HAP-1 (cell line): Measurements from ENCODE around the gene MAPK7.

Experiments
- DNase-seq, 2 experiments: peaks; one replicate each; pipeline ENCODE4 v3.0.0-alpha.2; 2016 to 2020; ENCODE audit warnings: low spot score in 2 of 2
- H3K27me3 ChIP-seq: fragments of 250-450 bp; sonication (Bioruptor Pico); 2 replicates; pipeline ENCODE4 v1.5.1; 2020; ENCODE audit warnings: low read depth, mild to moderate bottlenecking, moderate library complexity
- H3K36me3 ChIP-seq: fragments of 250-450 bp; sonication (Bioruptor Pico); replicated peaks from 2 replicates; pipeline ENCODE4 v1.5.1; 2020; ENCODE audit warnings: mild to moderate bottlenecking
- H3K4me1 ChIP-seq: fragments of 250-450 bp; sonication (Bioruptor Pico); 2 replicates; pipeline ENCODE4 v1.5.1; 2020; ENCODE audit warnings: mild to moderate bottlenecking
- H3K4me3 ChIP-seq: fragments of 250-450 bp; sonication (Bioruptor Pico); 2 replicates; pipeline ENCODE4 v1.5.1; 2020; ENCODE audit warnings: mild to moderate bottlenecking, moderate library complexity
- H3K9me3 ChIP-seq: fragments of 250-450 bp; sonication (Bioruptor Pico); 2 replicates; pipeline ENCODE4 v1.5.1; 2020; ENCODE audit warnings: mild to moderate bottlenecking, moderate library complexity
- in situ Hi-C: fragments of 300-500 bp; cut with MboI; formaldehyde crosslinking; loops from 3 replicates; pipeline ENCODE4 v1.14.3; 2020; ENCODE audit warnings: low sequenced_read_pairs, inconsistent platforms, mixed read lengths

Gene MAPK7

GRCh38 chr17:19383681-19384470, 5.6 kb downstream of the MAPK7 start:
- in situ Hi-C loops = no loop called here
- H3K36me3 ChIP-seq = peaks cover 46% of the 10 kb centered on the region
- no peak overlapping the region for H3K4me3 ChIP-seq
- H3K9me3 ChIP-seq = no peaks in the 10 kb centered on the region
- no peak for DNase-seq
- H3K27me3 ChIP-seq = no peaks in the 10 kb centered on the region
- peaks cover 6% of the 10 kb centered on the region; the same call in 1 of the 2 replicates for H3K4me1 ChIP-seq

DNA sequence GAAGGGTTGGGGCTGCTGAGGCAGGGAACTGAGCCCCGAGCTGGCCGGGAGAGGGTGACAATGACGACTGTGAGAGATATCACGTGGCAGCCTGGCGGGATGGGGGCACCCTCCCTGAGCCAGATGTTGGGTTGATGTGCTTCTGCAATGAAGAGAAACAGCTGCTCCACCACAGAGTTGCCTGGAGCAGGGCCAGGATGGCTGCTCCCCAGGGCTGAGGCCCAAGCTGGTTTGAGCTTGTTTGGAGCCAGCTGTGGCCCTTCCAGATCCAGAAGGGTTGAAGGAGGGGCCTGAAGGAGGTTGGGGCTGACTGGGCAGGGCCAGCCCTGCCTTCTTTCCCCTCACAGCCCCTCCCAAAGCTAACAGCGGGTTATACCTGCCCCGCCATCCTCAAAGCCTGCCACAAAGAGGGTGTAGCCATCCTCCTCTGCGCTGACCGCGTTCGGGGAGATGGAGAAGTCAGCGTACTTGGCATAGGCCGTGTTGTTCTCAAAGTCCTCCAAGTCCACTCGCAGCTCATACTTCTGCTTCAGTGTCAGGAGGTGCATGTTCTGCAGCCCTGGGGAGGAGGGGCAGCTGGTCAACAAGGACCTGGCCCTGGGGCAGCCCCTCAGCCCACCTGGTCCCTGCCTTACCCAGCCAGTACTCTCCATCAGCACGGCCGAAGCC, 6.6 kb downstream of the MAPK7 start:
- DNase-seq = no peak
- peaks cover 38% of the 10 kb centered on the region for H3K36me3 ChIP-seq
- no peaks in the 10 kb centered on the region for H3K9me3 ChIP-seq
- H3K4me1 ChIP-seq = no peaks in the 10 kb centered on the region
- H3K27me3 ChIP-seq = no peaks in the 10 kb centered on the region
- no peak overlapping the region for H3K4me3 ChIP-seq
- in situ Hi-C loops = no loop called here

GRCh38 chr17:19385521-19385983, 7.3 kb downstream of the MAPK7 start:
- H3K9me3 ChIP-seq = no peaks in the 10 kb centered on the region
- DNase-seq = no peak
- H3K36me3 ChIP-seq = peaks cover 31% of the 10 kb centered on the region
- no peak overlapping the region for H3K4me3 ChIP-seq
- no peaks in the 10 kb centered on the region for H3K27me3 ChIP-seq
- no peaks in the 10 kb centered on the region for H3K4me1 ChIP-seq
- in situ Hi-C loops = no loop called here

GRCh38 chr17:19386051-19386929, 8.0 kb downstream of the MAPK7 start:
- no peaks in the 10 kb centered on the region for H3K27me3 ChIP-seq
- no peak overlapping the region for H3K4me3 ChIP-seq
- no peaks in the 10 kb centered on the region for H3K9me3 ChIP-seq
- H3K36me3 ChIP-seq = peaks cover 24% of the 10 kb centered on the region
- no peaks in the 10 kb centered on the region for H3K4me1 ChIP-seq
- DNase-seq = no peak
- in situ Hi-C loops = no loop called here

DNA sequence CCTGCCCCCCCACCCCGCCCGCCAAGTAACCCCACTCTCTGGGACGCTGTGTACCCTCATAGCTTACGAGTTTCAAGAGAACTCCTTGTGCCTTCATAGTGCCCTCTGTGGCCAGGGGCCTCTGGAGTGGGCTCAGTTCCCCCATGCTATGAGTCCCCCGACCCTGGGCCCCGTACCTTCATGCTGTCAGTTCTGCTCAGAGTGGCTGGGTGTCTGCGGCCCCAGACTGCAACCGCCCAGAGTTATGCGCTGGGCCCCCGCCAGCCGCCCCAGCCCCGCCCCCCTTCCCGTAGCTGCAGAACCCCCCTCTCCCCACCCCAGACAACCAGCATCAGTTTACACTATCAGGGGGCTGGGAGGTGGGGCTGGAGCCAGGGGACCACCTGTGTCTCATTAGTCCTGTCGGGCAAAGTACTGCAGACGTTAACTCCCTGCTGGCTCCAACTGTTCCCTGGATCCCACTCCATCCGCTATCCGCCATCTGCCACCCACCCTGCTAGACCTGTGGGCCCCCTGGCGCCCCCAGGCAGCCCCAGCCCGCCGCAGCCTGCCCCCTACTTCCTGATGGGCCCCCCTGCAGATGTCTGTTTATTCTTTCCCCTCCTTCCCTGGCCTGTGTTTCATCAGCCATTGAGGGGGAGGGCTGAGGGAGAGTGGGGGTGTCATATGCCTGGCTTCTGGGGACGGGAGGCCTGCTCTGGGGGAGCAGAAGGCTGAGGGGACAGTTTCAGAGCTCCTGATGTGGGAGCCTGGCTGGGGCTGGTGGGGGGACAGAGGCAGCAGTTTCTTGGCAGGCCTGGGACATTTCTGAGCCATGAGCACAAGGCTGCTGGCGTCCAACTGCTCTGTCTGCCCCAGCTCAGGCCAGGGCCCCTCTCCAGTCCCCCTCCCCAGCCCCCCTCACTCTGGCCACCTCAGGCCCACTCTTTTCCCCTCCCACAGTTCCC, 8.9 kb downstream of the MAPK7 start, which contains the start of gene MFAP4:
TSS of gene MFAP4 (minus strand) at position 217 of the 947 bp plus-strand sequence. CDS start at position 182, 35 bp downstream.
- no peaks in the 10 kb centered on the region for H3K4me1 ChIP-seq
- no peak for DNase-seq
- no peak within 1 kb of the TSS for H3K4me3 ChIP-seq
- H3K36me3 ChIP-seq = peaks cover 24% of the 10 kb centered on the region
- in situ Hi-C loops = no loop called here
- no peaks in the 10 kb centered on the region for H3K9me3 ChIP-seq
- no peaks in the 10 kb centered on the region for H3K27me3 ChIP-seq

- in situ Hi-C loops = no loop called here
- Histone ChIP-seq H3K4me3 (no peak overlapping the region), H3K4me1 (no peaks in the 10 kb centered on the region), H3K9me3 (no peaks in the 10 kb centered on the region), H3K27me3 (no peaks in the 10 kb centered on the region), H3K36me3 (peaks cover 17% of the 10 kb centered on the region)
- DNase-seq = no peak
These were observed 9.7 kb downstream of the MAPK7 start for GRCh38 chr17:19387921-19388521.

- Histone ChIP-seq H3K4me3 (no peak overlapping the region), H3K36me3 (peaks cover 8% of the 10 kb centered on the region), H3K4me1 (no peaks in the 10 kb centered on the region), H3K9me3 (no peaks in the 10 kb centered on the region), H3K27me3 (no peaks in the 10 kb centered on the region)
- no peak for DNase-seq
- in situ Hi-C loops = no loop called here
These were observed 10.8 kb downstream of the MAPK7 start for GRCh38 chr17:19388791-19389785.

DNA sequence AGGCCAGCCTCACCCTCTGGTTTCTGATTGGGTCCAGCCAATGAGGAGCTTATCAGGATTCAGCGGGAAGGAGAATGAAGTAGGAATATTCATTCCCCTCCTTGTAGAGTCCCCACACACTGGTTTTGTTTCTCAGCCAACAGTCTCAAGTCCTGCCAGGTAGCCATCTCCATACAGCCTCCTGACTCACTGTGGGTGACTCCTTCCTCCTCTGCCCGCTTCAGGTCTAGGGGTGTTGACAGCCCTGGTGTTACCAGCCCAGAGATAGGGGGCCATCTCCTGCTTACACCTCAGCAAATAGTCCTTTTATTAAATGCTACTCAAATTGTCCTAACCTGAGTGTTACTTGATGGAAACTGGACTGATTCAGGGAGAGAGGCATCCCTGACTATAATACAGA, 12.7 kb downstream of the MAPK7 start:
- Histone ChIP-seq H3K36me3 (no peaks in the 10 kb centered on the region), H3K4me1 (no peaks in the 10 kb centered on the region), H3K9me3 (no peaks in the 10 kb centered on the region), H3K4me3 (no peak overlapping the region), H3K27me3 (no peaks in the 10 kb centered on the region)
- no peak for DNase-seq
- in situ Hi-C loops = no loop called here

GRCh38 chr17:19391432-19391831, 13.1 kb downstream of the MAPK7 start:
- Histone ChIP-seq H3K4me3 (no peak overlapping the region), H3K9me3 (no peaks in the 10 kb centered on the region), H3K4me1 (no peaks in the 10 kb centered on the region), H3K36me3 (no peaks in the 10 kb centered on the region), H3K27me3 (no peaks in the 10 kb centered on the region)
- DNase-seq = no peak
- in situ Hi-C loops = no loop called here

GRCh38 chr17:19392303-19392702, 14.0 kb downstream of the MAPK7 start:
- Histone ChIP-seq H3K4me1 (no peaks in the 10 kb centered on the region), H3K4me3 (no peak overlapping the region), H3K9me3 (no peaks in the 10 kb centered on the region), H3K36me3 (no peaks in the 10 kb centered on the region), H3K27me3 (no peaks in the 10 kb centered on the region)
- in situ Hi-C loops = no loop called here
- no peak for DNase-seq

GRCh38 chr17:19397556-19398041, 19.3 kb downstream of the MAPK7 start:
- Histone ChIP-seq H3K4me3 (no peak overlapping the region), H3K4me1 (no peaks in the 10 kb centered on the region), H3K9me3 (no peaks in the 10 kb centered on the region), H3K36me3 (no peaks in the 10 kb centered on the region), H3K27me3 (no peaks in the 10 kb centered on the region)
- no peak for DNase-seq
- in situ Hi-C loops = no loop called here
